Measurements from ENCODE around the gene ESF1.
"Not testable (repeated sequence)": the region's sequence is repeated elsewhere in the genome, so short reads cannot be mapped to it uniquely, and the experiment has no call there.

The ESF1 gene

GRCh38 chr20:13739731-13740649 is 44.7 kb downstream of the ESF1 start:
- no peak for DNase-seq (ENCODE audit: low spot score)

- DNase-seq (ENCODE audit: low spot score) = not testable (repeated sequence)
Measured at GRCh38 chr20:13738187-13738586, 46.5 kb downstream of the ESF1 start.

DNA sequence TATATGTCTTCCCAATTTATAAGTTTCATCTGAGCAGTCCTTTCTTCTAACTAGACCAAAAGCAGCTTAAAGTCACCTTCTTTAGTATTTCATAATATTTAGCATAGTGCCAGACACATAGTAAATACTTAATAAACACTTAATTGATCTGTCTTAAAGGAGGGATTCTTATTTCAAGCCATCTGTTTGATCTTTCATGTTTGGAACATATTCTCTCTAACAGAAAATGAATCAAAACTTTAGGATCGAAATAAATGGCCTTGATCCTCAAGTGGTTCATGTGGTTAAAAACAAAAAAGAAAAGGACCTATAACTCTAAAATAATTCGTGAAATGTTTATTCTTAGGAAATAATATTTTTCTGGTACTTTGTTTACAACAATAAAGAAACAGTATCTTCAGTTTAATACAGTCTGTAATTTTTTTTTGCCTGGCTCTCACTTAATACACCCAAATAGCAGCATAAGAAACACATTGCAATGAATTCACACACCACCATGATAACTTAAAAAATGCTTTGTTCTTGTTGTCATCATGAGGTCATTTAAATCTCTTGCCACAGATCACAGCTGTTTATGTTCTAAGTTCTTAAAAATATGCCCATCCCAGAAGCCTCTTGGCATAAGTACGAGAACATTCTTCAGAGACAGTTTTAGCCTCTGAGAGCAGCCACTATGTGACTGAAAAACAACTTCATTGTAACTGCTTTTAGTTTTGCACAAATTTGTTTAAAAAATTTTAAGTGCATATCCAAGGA is 48.1 kb downstream of the ESF1 start:
- DNase-seq (ENCODE audit: low spot score) = peak; percentile 60

DNA sequence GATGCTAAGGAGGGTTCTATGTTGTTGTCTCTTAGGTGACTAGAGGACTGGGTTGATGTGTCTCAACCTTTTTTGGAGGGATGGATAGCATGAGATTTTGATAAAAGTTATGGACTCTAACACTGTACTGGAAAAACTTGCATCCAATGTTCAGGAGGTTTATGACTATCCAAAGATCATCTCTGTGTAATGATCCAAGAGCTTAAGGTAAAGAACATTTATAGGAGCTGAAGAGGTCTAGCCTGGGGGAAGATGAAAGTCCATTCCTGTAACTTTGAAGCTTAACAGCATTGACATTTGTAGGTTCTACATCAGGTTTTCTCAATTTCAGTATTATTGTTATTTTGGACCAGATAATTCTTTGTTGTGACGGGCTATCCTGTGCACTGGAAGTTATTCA is 48.9 kb downstream of the ESF1 start:
- no peak for DNase-seq (ENCODE audit: low spot score)

- DNase-seq (ENCODE audit: low spot score) = peak; percentile 10
Measured at GRCh38 chr20:13723011-13723410, 61.7 kb downstream of the ESF1 start.

DNA sequence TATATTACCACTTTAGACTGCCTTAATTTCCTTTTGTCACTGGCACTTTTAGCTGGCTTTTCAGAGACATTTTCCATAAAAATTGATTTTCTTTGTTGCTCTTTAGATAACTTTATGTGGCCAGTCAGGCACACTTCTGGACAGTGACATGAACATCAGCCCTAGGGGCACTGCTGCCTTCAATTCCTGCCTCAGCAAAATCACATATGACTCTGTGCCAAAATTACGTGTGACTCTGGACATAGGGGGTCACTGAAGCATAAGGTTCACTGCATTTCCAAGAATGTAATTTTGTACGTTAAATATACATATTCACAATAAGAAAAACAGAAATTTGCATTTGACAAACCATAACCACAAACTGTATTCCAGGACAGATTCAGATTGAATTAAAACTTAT is 66.5 kb downstream of the ESF1 start:
- no peak for DNase-seq (ENCODE audit: low spot score)

DNA sequence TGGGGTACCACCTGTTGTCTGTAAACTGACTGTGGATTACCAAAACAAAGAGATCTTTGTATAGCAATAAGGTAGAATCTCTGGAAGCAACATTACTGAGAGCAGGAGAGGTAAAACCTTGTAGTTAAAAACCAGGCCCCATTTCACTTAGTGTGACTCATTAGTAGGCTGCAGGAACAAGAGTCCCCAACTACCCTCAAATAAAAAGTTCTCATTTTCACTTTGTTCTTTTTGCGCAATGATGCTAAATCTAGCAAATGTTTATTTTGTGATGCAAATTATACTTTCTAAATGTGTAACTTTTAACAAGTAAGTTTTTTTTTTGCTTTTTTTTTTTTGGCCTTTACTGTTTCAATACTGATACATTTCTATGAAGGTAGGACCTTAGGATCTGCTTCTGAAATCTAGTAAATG is 67.1 kb downstream of the ESF1 start:
- no peak for DNase-seq (ENCODE audit: low spot score)

- DNase-seq (ENCODE audit: low spot score) = no peak
Measured at GRCh38 chr20:13715171-13715570, 69.5 kb downstream of the ESF1 start.

DNA sequence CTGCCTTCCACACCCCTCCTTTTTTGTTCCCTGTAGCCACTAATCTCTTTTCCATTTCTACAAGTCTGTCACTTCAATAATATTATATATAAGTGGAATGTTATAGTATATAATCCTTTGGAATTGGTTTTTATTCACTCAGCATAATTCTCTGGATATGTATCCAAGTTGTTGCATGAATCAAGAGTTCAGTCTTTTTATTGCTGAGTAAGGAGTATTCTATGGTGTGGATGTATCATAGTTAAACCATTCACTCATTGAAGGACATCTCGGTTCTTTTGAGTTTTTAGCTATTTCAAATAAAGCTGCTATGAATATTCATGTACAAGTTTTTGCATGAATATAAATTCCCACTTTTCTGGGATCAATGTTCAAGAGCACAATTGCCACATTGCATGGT is 76.5 kb downstream of the ESF1 start:
- DNase-seq (ENCODE audit: low spot score) = no peak

- DNase-seq (ENCODE audit: low spot score) = no peak
Measured at GRCh38 chr20:13703265-13703664, 81.5 kb downstream of the ESF1 start.

DNA sequence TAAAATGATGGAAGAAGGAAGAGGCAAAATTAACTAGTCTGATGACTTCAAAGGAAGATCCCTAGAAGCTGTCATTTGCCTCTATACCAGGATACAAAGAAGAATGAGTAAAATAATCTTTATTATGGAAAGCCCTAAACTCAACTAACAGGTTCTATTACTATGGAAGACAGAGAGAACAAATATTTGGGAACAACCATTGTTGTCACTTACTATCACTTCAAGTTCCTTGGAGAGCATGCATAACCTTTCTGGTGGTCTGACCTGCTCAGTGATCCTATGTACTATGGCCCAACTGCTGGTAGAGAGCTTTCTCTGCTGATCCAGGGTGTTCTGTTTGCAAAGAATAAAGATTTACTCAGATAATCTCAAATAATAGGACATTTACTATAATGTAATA is 83.2 kb downstream of the ESF1 start:
- DNase-seq (ENCODE audit: low spot score) = no peak

- no peak for DNase-seq (ENCODE audit: low spot score)
Measured at GRCh38 chr20:13700761-13701160, 84.0 kb downstream of the ESF1 start.

DNA sequence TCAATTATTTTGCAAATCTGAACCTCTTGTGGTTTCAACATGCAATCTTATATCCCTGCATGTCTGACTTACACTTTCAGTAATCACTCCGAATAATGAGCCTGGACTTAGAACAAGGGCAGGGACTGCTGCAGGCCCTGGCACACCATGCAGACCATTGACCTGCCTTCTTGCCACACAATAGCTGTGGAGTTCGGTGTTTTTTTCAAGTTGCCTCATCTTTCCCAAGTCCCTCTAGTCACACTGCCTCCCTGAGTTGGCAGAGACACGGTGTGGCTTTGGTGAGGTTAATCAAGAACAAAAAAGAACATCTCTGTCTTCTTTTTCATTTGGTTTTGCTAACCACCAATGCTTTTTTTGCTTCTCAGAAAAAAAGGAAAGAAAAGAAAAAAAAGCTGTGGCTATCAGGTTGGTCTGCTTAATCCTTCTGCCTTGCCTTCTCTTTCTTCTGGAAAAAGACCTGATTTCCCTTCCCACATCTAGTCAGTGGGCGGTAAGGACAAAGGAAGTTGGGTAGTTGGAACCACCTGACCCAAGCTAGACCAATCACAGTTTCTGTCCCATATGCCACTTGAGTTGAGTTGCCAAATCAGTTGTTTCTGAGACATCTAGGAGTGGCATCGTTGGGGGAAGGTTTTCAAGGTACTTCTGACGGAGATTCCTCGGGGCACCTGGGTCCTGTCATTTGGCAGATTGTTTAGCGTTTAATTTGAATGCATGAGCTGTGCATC is 90.1 kb downstream of the ESF1 start:
- DNase-seq (ENCODE audit: low spot score) = no peak

GRCh38 chr20:13692802-13693736 is 91.7 kb downstream of the ESF1 start:
- no peak for DNase-seq (ENCODE audit: low spot score)

DNA sequence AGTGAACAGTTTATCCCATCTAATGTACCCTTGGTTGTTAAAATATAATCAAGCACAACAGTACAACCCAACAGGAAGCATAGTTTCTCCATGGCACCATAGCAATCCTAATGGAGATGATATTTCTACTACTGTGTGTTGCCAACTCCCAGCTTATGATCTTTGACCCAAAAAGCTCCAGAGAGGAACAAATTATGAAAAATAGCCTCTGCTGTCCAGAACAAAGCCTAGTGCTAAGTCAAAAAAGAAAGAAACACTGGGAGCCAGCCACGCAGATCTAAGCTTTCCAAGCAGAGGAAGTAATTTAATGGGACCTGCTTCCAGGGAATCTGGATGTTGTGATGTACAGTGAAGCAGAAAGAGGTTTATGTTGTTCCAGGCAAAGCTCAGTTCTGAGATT is 93.8 kb downstream of the ESF1 start:
- no peak for DNase-seq (ENCODE audit: low spot score)

DNA sequence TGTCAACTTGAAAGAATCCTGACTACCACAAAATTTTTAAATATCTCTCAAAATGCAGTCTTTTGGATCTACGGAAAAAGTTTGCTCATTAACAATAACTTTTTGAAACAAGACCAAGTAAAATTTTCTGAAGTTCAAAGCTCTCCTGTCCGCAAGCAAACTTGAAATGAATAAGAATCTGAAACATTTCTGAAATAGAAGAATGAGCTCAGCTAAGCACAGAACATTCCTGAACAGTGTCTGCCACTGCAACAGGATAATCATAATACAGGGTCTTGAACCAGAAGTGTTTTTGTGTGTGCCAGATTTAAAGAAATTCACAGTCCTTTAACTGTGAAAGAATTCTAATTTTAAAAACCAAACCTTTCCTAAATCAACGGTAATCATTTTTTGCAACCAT is 96.9 kb downstream of the ESF1 start:
- no peak for DNase-seq (ENCODE audit: low spot score)

GRCh38 chr20:13685623-13686022 is 99.1 kb downstream of the ESF1 start:
- DNase-seq (ENCODE audit: low spot score) = no peak

DNA sequence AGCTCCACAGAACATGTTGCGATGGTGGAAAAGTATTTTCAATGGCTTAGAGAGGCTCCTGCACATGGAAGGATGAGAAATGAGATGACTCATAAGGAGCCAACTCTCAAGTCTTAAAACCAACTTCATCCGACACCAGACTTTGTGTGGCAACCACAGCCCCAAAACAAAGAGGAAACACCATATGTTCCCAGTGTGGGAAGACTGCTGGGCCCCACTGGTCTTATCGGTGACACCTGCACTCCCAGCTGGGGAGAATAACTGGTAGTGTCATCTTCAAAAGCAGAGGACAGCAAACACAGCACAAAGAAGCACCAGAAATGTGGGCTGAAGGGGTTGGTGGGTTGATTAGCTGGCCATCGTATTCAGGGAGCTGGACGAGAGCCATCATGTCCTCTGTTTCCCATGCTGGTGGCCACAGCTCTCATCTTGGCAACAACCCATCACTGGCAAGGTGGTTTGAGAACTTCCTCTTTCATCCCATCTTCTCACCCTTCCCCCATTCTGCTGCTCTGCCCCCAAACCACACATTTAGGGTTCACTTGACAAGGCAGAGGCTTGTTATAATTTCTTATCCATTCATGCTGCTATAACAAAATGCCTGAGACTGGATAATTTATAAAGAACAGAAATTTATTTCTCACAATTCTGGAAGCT is 100.0 kb downstream of the ESF1 start:
- no peak for DNase-seq (ENCODE audit: low spot score)

DNA sequence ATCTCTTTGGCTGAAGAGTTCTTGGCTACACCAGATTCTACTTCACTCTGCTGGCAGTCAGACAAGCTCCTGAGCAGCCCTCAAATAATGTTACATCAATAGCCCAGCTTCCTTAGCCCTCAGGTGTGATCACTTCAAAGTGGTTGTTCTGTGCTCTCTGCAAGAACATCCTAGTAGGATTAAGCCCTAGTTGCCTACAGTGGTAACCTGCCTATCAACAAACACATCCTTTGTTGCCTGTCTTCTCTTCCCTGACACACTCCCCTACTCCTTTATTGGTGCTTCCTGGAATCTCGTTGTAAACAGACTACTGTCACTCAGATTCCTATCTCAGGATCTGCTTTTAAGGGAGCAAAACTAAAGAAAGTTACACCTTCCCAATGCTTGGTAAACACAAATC is 100.9 kb downstream of the ESF1 start:
- DNase-seq (ENCODE audit: low spot score) = no peak

GRCh38 chr20:13681248-13682125 is 103.2 kb downstream of the ESF1 start:
- DNase-seq (ENCODE audit: low spot score) = no peak
